Osteocyte (in vitro differentiated cells): ENCODE measurements around the gene TRIAP1. TPM values are rescaled to one million over a fixed set of nuclear protein-coding genes. Genes with fewer than 3 reads are reported as not detected.

Experiments
- DNase-seq: peaks from one replicate; pipeline ENCODE4 v3.0.0; 2021; ENCODE audit warnings: mixed read lengths; ENCODE audit not compliant: unreplicated experiment; ENCODE audit errors: extremely low spot score
- H3K27ac Mint-ChIP-seq: one replicate; pipeline ENCODE4 v1.8.0; 2021; ENCODE audit warnings: mild to moderate bottlenecking, mixed read lengths; ENCODE audit not compliant: unreplicated experiment
- H3K27me3 Mint-ChIP-seq: one replicate; pipeline ENCODE4 v1.8.0; 2021; ENCODE audit warnings: mixed read lengths; ENCODE audit not compliant: unreplicated experiment
- H3K36me3 Mint-ChIP-seq: one replicate; pipeline ENCODE4 v1.8.0; 2021; ENCODE audit warnings: mixed read lengths; ENCODE audit not compliant: unreplicated experiment
- H3K4me1 Mint-ChIP-seq: one replicate; pipeline ENCODE4 v1.8.0; 2021; ENCODE audit warnings: mixed read lengths; ENCODE audit not compliant: unreplicated experiment
- H3K4me3 Mint-ChIP-seq: one replicate; pipeline ENCODE4 v1.8.0; 2021; ENCODE audit warnings: mild to moderate bottlenecking, moderate library complexity, mixed read lengths; ENCODE audit not compliant: unreplicated experiment
- H3K9me3 Mint-ChIP-seq: one replicate; pipeline ENCODE4 v1.8.0; 2021; ENCODE audit warnings: mixed read lengths; ENCODE audit not compliant: unreplicated experiment
- CTCF ChIP-seq: fragments of 200-600 bp; sonication (generic); IDR thresholded peaks from 2 replicates; pipeline ENCODE4 v1.5.0; 2021; ENCODE audit warnings: antibody characterized with exemption, mild to moderate bottlenecking, moderate library complexity
- total RNA-seq: library from RNA; stranded (reverse); gene quantifications from 2 replicates; pipeline ENCODE4 v1.2.1, GENCODE V29; 2021

TRIAP1 gene
- total RNA-seq, 1 donor from 2014 or later, result 23.9 TPM

GRCh38 chr12:120463712-120464111, 17.5 kb upstream of the TRIAP1 start:
- no peak for DNase-seq
- Mint-ChIP-seq H3K27ac (no peak overlapping the region), H3K9me3 (no peaks in the 10 kb centered on the region), H3K4me1 (peaks cover 20% of the 10 kb centered on the region), H3K36me3 (peaks cover 35% of the 10 kb centered on the region), H3K27me3 (no peaks in the 10 kb centered on the region), H3K4me3 (no peak overlapping the region)
- TF ChIP-seq CTCF, result no peak

GRCh38 chr12:120462099-120462640, 16.0 kb upstream of the TRIAP1 start:
- H3K36me3 Mint-ChIP-seq, result peaks cover 37% of the 10 kb centered on the region

GRCh38 chr12:120460157-120460556, 14.0 kb upstream of the TRIAP1 start:
- H3K27ac Mint-ChIP-seq, result no peak overlapping the region
- no peak for TF ChIP-seq CTCF
- H3K4me3 Mint-ChIP-seq, result no peak overlapping the region
- no peaks in the 10 kb centered on the region for H3K9me3 Mint-ChIP-seq
- peaks cover 41% of the 10 kb centered on the region for H3K36me3 Mint-ChIP-seq
- no peaks in the 10 kb centered on the region for H3K27me3 Mint-ChIP-seq
- no peaks in the 10 kb centered on the region for H3K4me1 Mint-ChIP-seq
- DNase-seq, result no peak

More at GRCh38 chr12:120462099-120462640, 16.0 kb upstream of the TRIAP1 start:
- Mint-ChIP-seq H3K27me3 (no peaks in the 10 kb centered on the region), H3K4me1 (peaks cover 9% of the 10 kb centered on the region), H3K27ac (no peak overlapping the region), H3K9me3 (no peaks in the 10 kb centered on the region), H3K4me3 (no peak overlapping the region)
- no peak for DNase-seq
- TF ChIP-seq CTCF, result no peak

DNA sequence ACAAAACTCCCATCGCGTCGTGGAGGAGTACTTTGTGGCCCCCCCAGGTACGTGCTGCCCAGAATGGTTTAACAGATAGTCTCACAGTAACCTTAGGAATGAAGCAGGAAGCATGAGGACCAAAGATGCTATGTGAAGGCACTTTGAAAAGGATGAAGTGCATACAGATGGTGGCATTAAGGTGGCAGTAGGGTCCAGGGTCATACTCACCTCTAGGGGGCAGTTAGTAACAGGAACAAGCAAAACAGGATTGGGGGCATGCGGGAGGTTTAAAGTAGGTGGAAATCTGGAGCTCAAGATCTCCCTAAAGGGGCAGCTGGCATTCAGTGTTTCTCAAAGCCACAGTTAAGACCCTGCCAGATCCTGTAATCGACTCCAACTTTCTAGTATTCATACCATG, 10.9 kb upstream of the TRIAP1 start:
- Mint-ChIP-seq H3K4me1 (no peaks in the 10 kb centered on the region), H3K27ac (no peak overlapping the region), H3K9me3 (no peaks in the 10 kb centered on the region)

GRCh38 chr12:120455302-120455701, 9.1 kb upstream of the TRIAP1 start:
- H3K27ac Mint-ChIP-seq, result no peak overlapping the region
- no peak for DNase-seq
- H3K36me3 Mint-ChIP-seq, result peaks cover 23% of the 10 kb centered on the region
- H3K4me3 Mint-ChIP-seq, result no peak overlapping the region
- no peaks in the 10 kb centered on the region for H3K9me3 Mint-ChIP-seq
- no peak for TF ChIP-seq CTCF
- no peaks in the 10 kb centered on the region for H3K27me3 Mint-ChIP-seq
- no peaks in the 10 kb centered on the region for H3K4me1 Mint-ChIP-seq

More for the DNA sequence above, 10.9 kb upstream of the TRIAP1 start:
- Mint-ChIP-seq H3K4me3 (no peak overlapping the region), H3K27me3 (no peaks in the 10 kb centered on the region), H3K36me3 (peaks cover 32% of the 10 kb centered on the region)
- DNase-seq, result no peak
- peak; percentile 26 for TF ChIP-seq CTCF
